Caco-2 (cell line): ENCODE results near the gene ABHD11. TPM values are rescaled to one million over a fixed set of nuclear protein-coding genes. Genes with fewer than 3 reads are reported as not detected.

Experiments used
- BruUV-seq: library from RNA; stranded (reverse); fragments of 400-500 nt; replicated peaks from 2 replicates; lab custom pipeline; 2021; lab: Mats Ljungman, UMichigan
- CTCF ChIA-PET: fragments of 300-600 bp; sonication (Branson Sonifier 250); formaldehyde crosslinking; loops from one replicate; lab custom pipeline; 2022; ENCODE audit warnings: antibody characterized with exemption; lab: Charles Lee
- POLR2A ChIA-PET: fragments of 300-600 bp; sonication (Branson Sonifier 250); formaldehyde crosslinking; loops from one replicate; lab custom pipeline; 2022; ENCODE audit warnings: antibody characterized with exemption; lab: Charles Lee
- DNase-seq, 2 experiments: peaks; one replicate each; pipeline versions ENCODE4 v3.0.0 to v3.0.0-alpha.2; 2020 to 2022
- H3K27me3 ChIP-seq: replicated peaks from 2 replicates; pipeline ENCODE4 v1.6.0; 2011; ENCODE audit warnings: low read length; ENCODE audit not compliant: control insufficient read depth, insufficient read depth
- H3K36me3 ChIP-seq: 2 replicates; pipeline ENCODE4 v1.5.1; 2011; ENCODE audit warnings: low read length; ENCODE audit not compliant: control insufficient read depth, insufficient read depth
- H3K4me1 ChIP-seq: fragments of 250-450 bp; sonication (Bioruptor Pico); 2 replicates; pipeline ENCODE4 v1.5.1; 2020; ENCODE audit warnings: mild to moderate bottlenecking
- H3K4me3 ChIP-seq: 2 replicates; pipeline ENCODE4 v1.5.1; 2011; ENCODE audit warnings: low read depth, mild to moderate bottlenecking, control low read depth, low read length
- H3K9me3 ChIP-seq: fragments of 250-450 bp; sonication (Bioruptor Pico); 2 replicates; pipeline ENCODE4 v1.5.1; 2020; ENCODE audit warnings: mild to moderate bottlenecking, moderate library complexity
- H3K27ac Mint-ChIP-seq: one replicate; pipeline ENCODE4 v1.8.0; 2022; ENCODE audit warnings: mixed read lengths; ENCODE audit not compliant: unreplicated experiment
- H3K27me3 Mint-ChIP-seq: one replicate; pipeline ENCODE4 v1.8.0; 2022; ENCODE audit warnings: mixed read lengths; ENCODE audit not compliant: insufficient read depth, unreplicated experiment
- H3K36me3 Mint-ChIP-seq: one replicate; pipeline ENCODE4 v1.8.0; 2022; ENCODE audit warnings: mild to moderate bottlenecking, mixed read lengths; ENCODE audit not compliant: insufficient read depth, unreplicated experiment
- H3K4me1 Mint-ChIP-seq: one replicate; pipeline ENCODE4 v1.8.0; 2022; ENCODE audit warnings: low read depth, mixed read lengths; ENCODE audit not compliant: unreplicated experiment
- H3K4me3 Mint-ChIP-seq: one replicate; pipeline ENCODE4 v1.8.0; 2022; ENCODE audit warnings: mild to moderate bottlenecking, moderate library complexity, mixed read lengths; ENCODE audit not compliant: unreplicated experiment
- H3K9me3 Mint-ChIP-seq: one replicate; pipeline ENCODE4 v1.8.0; 2022; ENCODE audit warnings: mixed read lengths; ENCODE audit not compliant: unreplicated experiment
- CTCF ChIP-seq, 2 experiments: fragments of 200-600 bp in 1 of 2; IDR thresholded peaks; 1 replicate in 1 of 2; 2 replicates in 1 of 2; pipeline versions ENCODE4 v1.5.1 to v1.8.0; 2011 to 2022; ENCODE audit warnings: antibody characterized with exemption in 1 of 2, control low read depth in 1 of 2, inconsistent platforms in 1 of 2, low read depth in 1 of 2, low read length in 1 of 2, mild to moderate bottlenecking in 1 of 2, moderate library complexity in 1 of 2; ENCODE audit not compliant: insufficient read depth in 1 of 2, severe bottlenecking in 1 of 2, unreplicated experiment in 1 of 2
- intact Hi-C: fragments of 100-400 bp; cut with micrococcal nuclease; formaldehyde crosslinking; loops from one replicate; pipeline ENCODE4 v1.10.0; 2022; ENCODE audit not compliant: unreplicated experiment
- total RNA-seq: library from RNA; stranded (reverse); gene quantifications from 2 replicates; pipeline ENCODE4 v1.2.3, GENCODE V29; 2022

The ABHD11 gene
- total RNA-seq, 1 experiment from 2014 or later = 38.9 TPM

GRCh38 chr7:73728551-73728950, 10.1 kb downstream of the ABHD11 start:
- no peaks in the 10 kb centered on the region for H3K27me3 ChIP-seq
- POLR2A ChIA-PET = no interaction called here
- Mint-ChIP-seq H3K27ac (no peak overlapping the region), H3K4me3 (no peak overlapping the region), H3K36me3 (peaks cover 13% of the 10 kb centered on the region), H3K4me1 (no peaks in the 10 kb centered on the region), H3K9me3 (no peaks in the 10 kb centered on the region), H3K27me3 (no peaks in the 10 kb centered on the region)
- no peak for TF ChIP-seq CTCF (IDR thresholded peaks at IDR 0.05; ENCODE audit: insufficient read depth in 1 of 2, low read depth in 1 of 2, low read length in 1 of 2, severe bottlenecking in 1 of 2, unreplicated experiment in 1 of 2)
- intact Hi-C loops = no loop called here
- CTCF ChIA-PET = interaction anchor here (0.8 to 1.4 kb wide), 5 partner anchors 9 to 121 kb away, joined by 3 to 5 read pairs (median 4); partner anchors contain the start of genes ABHD11 and STX1A
- H3K4me3 ChIP-seq = no peak overlapping the region
- H3K9me3 ChIP-seq = no peaks in the 10 kb centered on the region
- no peaks in the 10 kb centered on the region for H3K4me1 ChIP-seq
- no peaks in the 10 kb centered on the region for H3K36me3 ChIP-seq
- no peak for DNase-seq
- BruUV-seq = no TSS peak

- Mint-ChIP-seq H3K4me1 (no peaks in the 10 kb centered on the region), H3K27ac (no peak overlapping the region), H3K27me3 (no peaks in the 10 kb centered on the region), H3K36me3 (peaks cover 11% of the 10 kb centered on the region), H3K4me3 (no peak overlapping the region), H3K9me3 (no peaks in the 10 kb centered on the region)
- H3K36me3 ChIP-seq = no peaks in the 10 kb centered on the region
- BruUV-seq = no TSS peak
- DNase-seq = no peak
- H3K4me3 ChIP-seq = no peak overlapping the region
- no peaks in the 10 kb centered on the region for H3K27me3 ChIP-seq
- ChIA-PET CTCF (interaction anchor here (1.0 to 1.3 kb wide), 2 partner anchors 116 to 121 kb away, joined by 3 to 5 read pairs; no protein-coding TSS in a partner anchor), POLR2A (no interaction called here)
- intact Hi-C loops = no loop called here
- H3K9me3 ChIP-seq = no peaks in the 10 kb centered on the region
- no peak for TF ChIP-seq CTCF (IDR thresholded peaks at IDR 0.05; ENCODE audit: insufficient read depth in 1 of 2, low read depth in 1 of 2, low read length in 1 of 2, severe bottlenecking in 1 of 2, unreplicated experiment in 1 of 2)
- no peaks in the 10 kb centered on the region for H3K4me1 ChIP-seq
Measured at GRCh38 chr7:73727952-73728351, 10.7 kb downstream of the ABHD11 start.

GRCh38 chr7:73726083-73726466, 12.5 kb downstream of the ABHD11 start:
- H3K9me3 ChIP-seq = no peaks in the 10 kb centered on the region
- Mint-ChIP-seq H3K4me3 (no peak overlapping the region), H3K9me3 (no peaks in the 10 kb centered on the region), H3K27ac (no peak overlapping the region), H3K4me1 (no peaks in the 10 kb centered on the region), H3K27me3 (no peaks in the 10 kb centered on the region), H3K36me3 (no peaks in the 10 kb centered on the region)
- ChIA-PET POLR2A (no interaction called here), CTCF (interaction anchor here (0.8 to 1.1 kb wide), 4 partner anchors 42 to 119 kb away, joined by 5 to 17 read pairs (median 6); no protein-coding TSS in a partner anchor)
- H3K4me1 ChIP-seq = no peaks in the 10 kb centered on the region
- no peak for DNase-seq
- TF ChIP-seq CTCF (IDR thresholded peaks at IDR 0.05; ENCODE audit: insufficient read depth in 1 of 2, low read depth in 1 of 2, low read length in 1 of 2, severe bottlenecking in 1 of 2, unreplicated experiment in 1 of 2) = no peak
- no peaks in the 10 kb centered on the region for H3K27me3 ChIP-seq
- intact Hi-C loops = no loop called here
- no peak overlapping the region for H3K4me3 ChIP-seq
- no peaks in the 10 kb centered on the region for H3K36me3 ChIP-seq
- no TSS peak for BruUV-seq
